Activated CD8-positive, alpha-beta memory T cell treated with anti-CD3 and anti-CD28 coated beads for 24 hours (primary cell): Measurements from ENCODE around the gene MYCBPAP.

Experiments used
- DNase-seq: peaks from one replicate; pipeline ENCODE4 v3.0.0-alpha.2; 2020

Gene MYCBPAP

GRCh38 chr17:50558581-50558940 is 50.3 kb downstream of the MYCBPAP start:
- DNase-seq: no peak

GRCh38 chr17:50558941-50559614 is 50.8 kb downstream of the MYCBPAP start:
- no peak for DNase-seq

GRCh38 chr17:50559674-50560184 is 51.5 kb downstream of the MYCBPAP start:
- DNase-seq: peak; percentile 66

DNA sequence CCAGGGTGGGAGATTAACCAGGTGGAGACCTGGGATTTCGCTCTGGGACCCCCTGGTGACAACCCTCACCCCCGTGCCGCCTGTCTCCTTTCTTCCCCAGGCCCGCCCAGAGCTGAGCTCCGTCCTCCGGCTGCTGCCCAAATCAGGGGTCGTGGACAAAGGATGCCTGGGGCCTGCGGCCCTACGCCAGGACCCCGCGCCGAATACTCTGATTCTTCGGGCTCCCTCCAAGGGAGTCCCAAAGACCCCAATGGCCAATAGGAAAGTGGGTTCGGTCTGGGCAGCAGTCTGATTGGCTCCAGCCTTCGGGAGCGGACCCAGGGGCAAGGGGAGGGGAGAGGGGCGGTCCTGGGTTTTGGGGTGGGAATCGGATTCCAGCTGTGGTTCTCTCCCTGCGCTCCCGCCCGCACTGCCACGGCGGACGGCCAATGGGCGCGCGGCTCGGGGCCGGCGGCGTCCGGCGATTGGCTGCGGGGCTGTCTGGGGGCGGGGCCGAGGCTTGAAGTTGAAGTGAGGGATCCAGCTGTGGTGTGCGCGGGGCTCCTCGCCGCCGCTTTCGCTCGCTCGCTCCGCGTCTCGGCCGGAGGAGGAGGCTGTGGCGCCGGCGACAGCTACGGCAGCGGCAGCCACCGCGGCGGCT is 52.1 kb downstream of the MYCBPAP start, which contains the start of gene CACNA1G:
Gene CACNA1G (plus strand): TSS at position 531 of the 640 bp plus-strand sequence. CDS start 745 bp downstream, outside the sequence.
- peak; percentile 92 for DNase-seq

GRCh38 chr17:50560931-50561745 is 52.9 kb downstream of the MYCBPAP start:
- no peak for DNase-seq

DNA sequence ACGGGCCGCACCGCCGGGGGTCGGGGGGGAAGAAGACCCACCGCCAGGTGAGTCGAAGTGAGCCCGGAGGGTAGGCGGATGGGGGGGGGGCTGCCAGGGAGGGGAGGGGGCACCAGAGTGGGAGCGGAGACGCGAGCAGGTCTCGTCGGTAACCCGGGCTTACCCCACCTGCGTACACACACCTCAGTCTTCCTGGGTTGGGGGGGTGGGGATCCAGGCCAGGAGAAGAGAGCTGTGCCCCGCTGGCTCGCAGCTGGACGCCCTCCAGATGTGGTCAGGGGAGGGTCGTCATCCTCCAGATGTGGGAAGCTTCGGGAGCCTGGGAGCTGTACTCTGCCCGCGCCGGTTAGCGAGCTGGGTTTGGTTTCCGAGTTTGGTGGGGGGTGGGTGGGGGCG is 53.5 kb downstream of the MYCBPAP start:
- DNase-seq: no peak

GRCh38 chr17:50562242-50563091 is 54.2 kb downstream of the MYCBPAP start:
- DNase-seq: peak; percentile 66

DNA sequence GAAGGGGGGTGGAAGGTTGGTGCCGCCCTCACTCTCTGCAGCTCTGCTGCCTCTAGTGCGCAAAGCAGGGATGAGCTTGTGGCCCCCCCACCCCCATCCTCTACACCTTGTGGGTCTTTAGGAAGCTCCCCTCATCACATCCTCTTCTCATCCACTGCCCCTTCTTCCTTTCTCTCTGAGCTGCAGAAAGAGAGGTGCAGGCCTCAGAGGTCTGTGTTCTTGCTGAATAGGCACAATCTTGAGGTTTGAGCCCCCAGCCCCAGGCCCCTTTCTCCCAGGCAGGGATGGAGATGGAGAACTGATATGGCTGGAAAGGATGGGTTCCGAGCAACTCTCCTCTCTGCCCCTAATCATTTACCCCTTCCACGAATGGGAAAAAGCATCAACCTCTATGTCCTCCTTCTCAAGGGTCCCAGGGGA is 54.9 kb downstream of the MYCBPAP start:
- no peak for DNase-seq

DNA sequence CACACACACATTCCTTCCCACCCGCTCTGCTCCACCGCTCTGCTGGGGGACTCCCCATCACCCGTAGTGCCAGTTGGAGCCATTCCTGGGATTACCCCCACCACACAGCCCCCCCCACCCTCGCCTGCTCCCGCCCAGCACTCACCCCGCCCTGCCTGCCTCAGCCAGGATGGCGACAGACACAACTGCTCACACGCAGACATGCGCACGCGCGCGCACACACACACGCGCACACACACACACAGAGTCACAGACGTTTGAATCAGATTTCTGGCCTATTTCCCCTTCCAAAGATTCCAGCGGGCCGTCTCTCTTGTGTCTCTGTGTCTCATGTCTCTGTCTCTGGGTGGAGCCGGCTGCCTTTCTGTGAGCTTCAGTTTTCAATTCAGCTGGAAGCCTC is 56.7 kb downstream of the MYCBPAP start:
- no peak for DNase-seq

DNA sequence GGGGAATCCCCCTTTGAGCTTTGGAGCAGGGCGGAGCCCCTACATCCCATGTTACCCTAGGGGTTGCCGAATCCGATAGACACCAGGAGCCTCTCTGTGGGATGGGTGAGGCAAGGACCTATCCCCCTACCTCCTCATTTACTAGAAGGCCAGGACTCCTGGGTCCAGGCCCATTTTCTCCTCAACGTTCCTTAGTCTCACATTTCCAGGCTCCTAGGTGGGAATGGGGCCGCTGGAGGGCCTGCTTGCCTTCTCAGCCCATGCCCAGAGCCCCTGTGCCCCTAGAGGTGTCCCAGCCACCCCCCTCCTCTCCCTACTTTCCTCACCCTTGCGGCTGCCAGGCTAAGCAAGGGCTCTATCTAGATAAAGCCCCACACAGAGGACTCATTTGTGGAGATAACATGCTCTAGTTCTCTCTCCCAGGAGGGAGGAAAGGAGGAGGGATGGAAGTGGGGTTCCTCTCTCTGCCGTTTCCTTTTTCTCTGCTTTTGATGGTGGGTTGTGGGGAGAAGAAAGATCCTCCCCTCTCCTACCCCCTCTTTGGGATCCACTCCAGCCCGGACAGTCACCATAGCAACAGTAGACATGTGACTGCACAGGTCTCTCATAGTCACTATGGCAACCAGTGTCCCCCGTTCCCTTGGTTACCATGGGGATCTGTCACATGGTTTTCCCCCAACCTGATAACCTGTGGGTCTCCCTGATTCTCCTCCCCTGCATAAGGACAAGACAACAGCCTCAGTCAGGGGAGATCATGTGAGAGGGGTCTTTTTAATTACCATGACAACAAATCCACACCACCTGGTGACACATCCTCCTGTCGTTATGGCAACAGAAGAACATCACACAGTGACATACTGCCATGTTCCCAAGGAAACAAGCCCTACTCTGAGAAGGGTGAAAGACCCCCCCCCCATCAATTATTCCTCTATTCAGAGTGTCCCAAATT is 57.4 kb downstream of the MYCBPAP start:
- DNase-seq: no peak

- DNase-seq: no peak
Measured at GRCh38 chr17:50566886-50567285, 58.6 kb downstream of the MYCBPAP start.

DNA sequence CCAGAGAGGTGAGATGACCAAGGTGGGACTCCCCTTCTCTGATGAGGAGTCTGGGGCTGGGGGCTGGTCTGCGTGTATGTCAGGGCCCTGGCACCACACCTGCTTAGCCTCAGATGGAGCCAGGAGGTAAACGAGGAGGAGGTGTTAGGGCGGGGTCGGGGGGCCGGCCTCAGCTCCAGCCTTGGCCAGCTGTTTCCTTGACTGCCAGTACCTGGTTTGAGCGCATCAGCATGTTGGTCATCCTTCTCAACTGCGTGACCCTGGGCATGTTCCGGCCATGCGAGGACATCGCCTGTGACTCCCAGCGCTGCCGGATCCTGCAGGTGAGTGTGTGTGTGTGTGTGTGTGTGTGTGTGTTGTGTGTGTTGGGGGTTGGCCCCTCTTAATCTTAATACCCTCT is 60.4 kb downstream of the MYCBPAP start:
- no peak for DNase-seq

DNA sequence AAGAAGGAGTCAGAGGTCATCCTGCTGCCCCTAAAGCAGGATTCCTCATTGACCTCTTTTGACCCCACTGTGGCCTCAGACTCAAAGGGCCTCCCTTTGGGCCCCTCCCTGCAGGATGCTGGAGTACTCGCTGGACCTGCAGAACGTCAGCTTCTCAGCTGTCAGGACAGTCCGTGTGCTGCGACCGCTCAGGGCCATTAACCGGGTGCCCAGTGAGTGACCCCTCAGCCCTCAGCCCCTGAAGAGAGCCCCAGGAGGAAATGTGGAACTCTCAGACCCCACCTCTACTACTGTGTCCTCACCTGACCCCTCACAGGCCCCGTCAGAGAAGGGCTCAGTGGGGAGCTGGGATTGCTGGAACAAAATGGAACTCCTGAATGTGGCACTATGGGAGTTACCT is 61.4 kb downstream of the MYCBPAP start:
- DNase-seq: no peak

- no peak for DNase-seq
Measured at GRCh38 chr17:50570032-50570431, 61.8 kb downstream of the MYCBPAP start.

DNA sequence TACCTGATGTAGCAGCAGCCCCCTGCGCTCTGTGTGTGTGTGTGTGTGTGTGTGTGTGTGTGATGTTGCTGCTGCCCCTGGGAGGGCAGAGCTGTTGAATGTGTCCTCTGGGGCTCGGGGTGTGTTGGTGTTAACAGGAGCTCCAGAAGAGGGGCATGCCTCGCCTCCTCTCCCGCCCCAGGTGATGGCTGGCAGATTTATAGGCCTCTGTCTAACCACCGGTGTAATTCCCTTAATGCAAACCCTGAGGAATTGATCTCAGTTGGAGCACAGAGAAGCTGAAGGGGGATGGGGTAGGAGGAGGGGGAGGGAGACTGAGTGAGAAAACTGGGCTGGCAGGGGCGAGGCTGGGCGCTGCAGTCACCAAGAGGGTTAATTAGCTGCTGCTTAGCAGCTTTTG is 62.3 kb downstream of the MYCBPAP start:
- DNase-seq: no peak

GRCh38 chr17:50571681-50572080 is 63.4 kb downstream of the MYCBPAP start:
- no peak for DNase-seq

DNA sequence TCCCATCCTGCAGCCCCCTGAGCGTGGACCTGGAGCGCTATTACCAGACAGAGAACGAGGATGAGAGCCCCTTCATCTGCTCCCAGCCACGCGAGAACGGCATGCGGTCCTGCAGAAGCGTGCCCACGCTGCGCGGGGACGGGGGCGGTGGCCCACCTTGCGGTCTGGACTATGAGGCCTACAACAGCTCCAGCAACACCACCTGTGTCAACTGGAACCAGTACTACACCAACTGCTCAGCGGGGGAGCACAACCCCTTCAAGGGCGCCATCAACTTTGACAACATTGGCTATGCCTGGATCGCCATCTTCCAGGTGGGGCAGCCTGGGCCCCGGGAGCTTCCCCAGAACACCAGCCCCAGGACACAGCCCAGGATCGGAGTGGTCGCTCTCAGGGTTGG is 64.3 kb downstream of the MYCBPAP start:
- no peak for DNase-seq

DNA sequence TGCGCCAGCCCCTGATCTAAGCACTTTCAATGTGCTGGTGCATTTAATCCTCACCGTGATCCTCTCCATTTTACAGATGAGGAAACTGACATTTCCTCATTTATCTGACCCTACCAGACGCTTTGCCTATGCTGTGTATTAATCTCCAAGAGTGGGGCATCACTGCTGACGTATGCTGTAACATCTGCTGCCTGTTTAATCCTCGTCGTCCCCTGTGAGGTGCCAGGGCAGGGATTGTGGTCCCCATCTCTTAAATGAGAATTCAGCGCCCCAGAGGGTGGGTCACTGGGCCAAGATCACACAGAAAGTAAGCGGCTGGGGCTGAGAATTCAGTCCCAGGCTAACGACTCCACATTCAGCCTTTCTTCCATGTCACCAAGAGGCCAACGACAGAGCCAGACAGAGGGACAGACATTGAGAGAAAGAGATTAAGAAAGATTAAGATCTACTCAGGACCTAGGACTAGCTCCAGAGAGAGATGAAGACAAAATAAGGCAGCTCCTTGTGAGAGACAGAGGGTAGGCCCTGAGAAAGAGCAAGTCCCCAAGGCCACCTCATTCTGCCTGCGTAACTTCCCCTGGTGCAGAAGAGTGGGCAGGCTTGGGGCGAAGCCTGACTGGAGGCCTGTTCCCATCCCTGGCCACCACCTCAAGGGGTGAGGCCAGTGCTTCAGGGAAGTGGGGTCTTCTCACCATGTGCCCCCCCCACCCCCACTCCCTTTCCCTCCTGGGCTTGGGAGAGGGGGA is 65.8 kb downstream of the MYCBPAP start:
- DNase-seq: no peak

- no peak for DNase-seq
Measured at GRCh38 chr17:50575581-50576210, 67.5 kb downstream of the MYCBPAP start.

- DNase-seq: no peak
Measured at GRCh38 chr17:50576864-50577263, 68.6 kb downstream of the MYCBPAP start.
